ENCODE results near the gene NOS1AP.

NOS1AP gene

DNA sequence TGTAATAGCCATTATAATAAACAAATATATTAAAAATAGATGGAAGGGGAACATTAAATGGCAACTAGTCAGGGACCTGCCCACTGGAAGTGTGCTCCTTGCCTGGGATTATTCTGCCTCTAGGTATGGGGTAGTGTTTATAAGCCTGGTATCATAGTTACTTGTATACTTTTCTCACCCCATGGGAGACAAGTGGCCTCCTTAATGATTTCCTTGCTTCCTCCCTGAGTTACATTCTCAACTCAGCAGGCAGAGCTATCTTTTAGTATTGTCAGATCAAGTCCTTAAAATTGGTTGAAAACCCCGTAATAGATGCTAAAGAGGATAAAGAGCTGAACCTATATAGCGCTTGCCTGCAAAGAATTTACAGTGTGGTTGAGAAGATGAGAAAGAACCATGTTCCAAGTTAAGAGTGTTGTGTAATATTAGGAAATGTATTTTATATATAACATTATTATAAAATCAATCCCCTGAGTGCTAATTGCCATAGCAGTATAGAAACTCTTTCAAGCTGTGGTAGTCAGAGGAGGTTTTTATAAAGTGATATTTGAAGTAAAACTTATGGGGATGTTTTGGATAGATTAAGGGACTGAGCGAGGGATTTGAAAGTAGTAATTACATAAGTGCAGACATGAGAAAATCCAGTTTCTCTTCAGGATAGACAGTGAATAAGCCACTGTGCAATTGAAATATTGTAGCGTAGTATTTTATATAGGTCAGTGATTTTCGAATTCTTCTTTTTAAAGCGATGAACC is 200.7 kb downstream of the NOS1AP start:
- DNase-seq, result no peak

DNA sequence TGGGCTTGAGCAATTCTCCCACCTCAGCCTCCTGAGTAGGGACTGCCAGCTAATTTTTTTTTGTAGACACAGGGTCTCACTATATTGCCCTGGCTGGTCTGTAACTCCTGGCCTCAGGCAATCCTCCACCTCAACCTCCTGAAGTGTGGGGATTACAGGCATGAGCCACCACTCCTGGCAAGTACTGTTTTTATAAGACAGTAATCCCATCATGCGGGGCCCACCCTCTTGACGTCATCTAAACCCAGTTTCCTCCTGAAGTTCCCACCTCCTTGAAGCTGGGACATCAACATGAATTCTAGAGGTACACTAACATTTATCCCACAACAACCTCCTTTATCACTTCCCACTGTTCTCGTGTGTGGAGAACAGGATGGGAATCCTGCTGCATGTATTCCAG is 202.5 kb downstream of the NOS1AP start:
- DNase-seq, result no peak

DNA sequence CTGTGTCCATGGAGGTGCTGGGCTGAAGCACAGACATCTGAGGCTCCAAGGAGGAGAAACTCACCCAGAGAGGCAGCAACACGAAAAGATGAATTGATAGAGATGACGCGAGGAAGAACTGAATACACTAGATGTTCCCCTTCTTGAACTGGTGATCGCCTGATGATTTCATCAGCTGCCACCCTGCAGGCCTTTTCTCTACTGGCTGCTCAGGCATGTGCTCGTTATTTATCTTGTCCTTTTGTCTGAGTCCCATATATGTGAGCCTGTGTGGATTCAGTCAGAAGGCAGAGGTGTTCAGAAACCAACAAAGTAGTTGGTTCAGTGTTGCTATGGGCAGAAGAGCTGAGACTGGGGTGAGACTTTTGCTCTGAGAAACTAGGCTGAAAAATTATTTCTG is 202.9 kb downstream of the NOS1AP start:
- no peak for DNase-seq

DNA sequence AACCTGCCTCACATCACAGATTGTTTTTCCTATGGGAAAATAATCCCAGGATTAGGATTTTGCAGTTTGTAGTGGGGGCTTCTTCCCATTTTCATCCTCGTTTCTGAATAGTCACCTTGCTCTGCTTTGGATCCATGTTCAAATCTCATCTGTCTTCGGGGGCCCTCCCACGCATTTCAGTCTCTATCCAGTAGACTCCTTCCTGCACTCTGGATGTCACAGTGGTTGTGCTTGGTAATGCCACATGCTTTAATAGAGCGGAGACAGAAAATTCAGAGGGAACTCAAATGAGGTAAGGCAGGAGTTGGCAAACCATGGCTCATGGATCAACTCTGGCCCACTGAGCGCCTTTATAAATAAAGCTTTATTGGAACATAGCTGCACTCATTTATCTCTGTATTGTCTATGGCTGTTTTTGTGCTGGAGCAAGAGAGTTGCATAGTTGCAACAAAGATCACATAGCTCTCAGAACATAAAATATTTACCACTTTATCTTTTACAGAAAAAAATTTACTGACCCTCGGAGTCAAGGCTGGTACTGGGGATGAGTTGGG is 206.2 kb downstream of the NOS1AP start:
- no peak for DNase-seq

DNA sequence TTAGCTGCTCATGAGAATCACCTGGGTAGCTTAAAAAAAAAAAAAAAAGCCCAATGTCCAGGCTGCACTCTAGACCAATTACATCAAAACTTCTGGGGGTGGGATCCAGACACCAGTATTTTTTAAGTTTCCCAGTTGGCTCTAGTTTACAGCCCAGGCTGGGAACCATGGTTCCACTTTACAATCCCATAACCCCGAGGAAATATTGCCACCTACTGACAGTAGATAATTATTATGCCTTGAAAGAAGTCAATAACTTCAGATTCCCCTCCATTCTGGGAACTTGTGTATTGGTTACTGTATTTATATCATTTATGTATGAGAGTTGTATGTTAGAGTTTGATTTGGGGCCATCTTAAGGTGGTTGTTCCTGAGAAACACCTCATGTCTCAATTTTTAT is 207.0 kb downstream of the NOS1AP start:
- DNase-seq, result no peak

DNA sequence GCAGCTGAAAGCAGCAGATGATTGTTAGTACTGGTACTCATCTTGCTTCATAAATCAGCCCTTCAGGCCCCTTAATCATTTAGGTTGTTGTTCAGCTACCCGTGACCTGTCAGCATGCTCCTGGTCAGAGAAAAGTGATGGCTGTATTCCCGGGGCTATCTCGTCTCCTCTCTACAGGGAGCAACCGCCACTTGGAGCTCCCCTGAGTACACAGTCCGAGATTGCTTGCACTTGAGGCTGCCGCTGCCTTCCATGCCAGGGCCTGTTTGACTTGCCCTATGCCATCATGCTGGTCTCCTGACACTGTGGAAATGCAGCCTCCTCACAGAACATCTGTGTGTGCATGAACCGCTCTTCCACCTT is 209.6 kb downstream of the NOS1AP start:
- DNase-seq, result no peak

DNA sequence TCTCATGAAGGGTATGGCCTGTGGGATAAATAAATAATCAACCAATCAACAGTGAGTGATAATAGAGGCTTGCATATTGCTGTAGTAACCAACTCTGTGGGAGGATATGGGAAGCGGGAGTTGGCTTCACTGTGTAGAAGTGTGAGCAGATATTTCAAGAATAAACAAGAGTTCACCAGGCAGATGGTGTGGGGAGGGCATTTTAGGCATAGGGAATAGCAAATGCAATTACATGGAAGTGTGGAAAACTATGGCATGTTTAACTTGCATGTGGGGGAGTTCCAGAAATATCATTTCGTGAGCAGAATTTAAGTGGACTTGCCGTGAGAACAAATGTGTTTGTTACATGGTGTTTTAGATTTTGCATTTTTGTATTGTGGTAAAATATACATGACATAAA is 211.9 kb downstream of the NOS1AP start:
- DNase-seq, result no peak

DNA sequence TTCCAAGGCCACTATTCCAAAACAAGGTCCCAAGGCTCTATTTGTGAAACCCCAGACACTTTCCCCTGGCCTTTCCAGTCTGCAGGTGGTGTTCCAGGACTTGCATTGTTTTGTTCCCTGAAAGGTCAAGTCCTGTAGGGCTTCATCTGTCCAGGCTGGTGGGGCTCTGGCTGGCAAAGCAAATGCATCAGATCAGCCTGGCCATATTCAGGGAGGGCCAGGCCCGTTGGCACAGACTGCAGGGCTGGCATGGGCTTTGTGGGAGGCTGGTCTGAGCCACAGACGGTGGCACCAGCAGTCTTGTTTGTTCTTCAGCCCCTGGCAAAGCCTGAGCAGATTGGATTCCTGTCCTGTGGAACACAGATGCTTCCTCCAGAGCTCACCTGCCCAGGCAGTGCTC is 214.2 kb downstream of the NOS1AP start:
- no peak for DNase-seq

DNA sequence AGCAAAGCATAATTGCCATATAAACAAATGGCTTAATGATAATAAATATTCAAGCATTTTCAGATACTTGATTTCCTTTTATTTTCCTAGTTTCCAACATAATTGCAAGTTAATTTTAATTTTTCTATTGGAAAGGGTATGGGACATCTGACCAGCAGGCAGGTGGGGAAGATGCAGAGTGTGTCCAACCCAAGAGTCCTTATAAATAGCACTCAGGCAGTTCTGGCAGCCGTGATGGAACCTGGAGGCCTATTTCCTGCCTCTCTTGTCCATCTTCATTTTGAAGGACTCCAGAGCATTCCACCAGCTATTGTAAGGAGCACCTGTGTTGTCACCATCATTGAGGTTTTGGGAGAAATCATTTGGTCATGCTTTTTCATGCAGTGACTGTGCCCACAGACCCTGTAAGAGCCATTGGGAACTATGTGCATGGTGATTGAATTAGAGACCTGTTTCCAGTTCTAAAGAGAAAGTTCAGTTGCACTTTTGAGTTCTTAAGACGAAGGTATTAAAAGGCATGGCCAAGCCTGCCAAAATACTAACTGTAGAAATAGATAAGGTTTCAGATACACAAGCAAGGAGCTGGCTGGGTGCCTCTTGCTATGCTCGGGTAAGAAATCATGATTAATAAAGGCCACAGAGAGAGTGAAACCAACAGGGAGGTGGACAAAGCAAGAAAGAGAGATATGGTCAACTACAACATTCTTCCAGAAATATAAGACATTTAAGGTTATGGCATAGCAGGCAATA is 214.9 kb downstream of the NOS1AP start:
- DNase-seq, result no peak

DNA sequence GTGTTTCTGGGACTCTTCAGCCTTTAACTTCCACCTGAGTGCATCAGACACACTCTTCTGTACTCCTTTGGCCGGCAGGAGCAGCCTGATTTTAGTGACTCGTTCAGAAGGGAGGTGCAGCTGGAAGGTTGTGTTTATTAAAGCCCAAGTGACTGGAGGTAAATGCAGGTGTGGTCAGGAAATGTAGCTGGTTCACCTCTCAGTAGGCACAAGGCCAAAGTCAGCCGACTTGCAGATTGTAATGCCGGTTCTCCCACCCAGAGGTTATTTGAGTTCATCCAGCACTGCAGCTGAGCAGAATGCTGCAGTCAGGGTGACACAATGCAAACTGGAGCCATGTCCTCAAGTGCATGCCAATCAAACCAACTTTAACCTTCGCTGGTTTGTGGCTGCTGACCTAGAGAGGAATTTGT is 215.7 kb downstream of the NOS1AP start:
- DNase-seq, result no peak

DNA sequence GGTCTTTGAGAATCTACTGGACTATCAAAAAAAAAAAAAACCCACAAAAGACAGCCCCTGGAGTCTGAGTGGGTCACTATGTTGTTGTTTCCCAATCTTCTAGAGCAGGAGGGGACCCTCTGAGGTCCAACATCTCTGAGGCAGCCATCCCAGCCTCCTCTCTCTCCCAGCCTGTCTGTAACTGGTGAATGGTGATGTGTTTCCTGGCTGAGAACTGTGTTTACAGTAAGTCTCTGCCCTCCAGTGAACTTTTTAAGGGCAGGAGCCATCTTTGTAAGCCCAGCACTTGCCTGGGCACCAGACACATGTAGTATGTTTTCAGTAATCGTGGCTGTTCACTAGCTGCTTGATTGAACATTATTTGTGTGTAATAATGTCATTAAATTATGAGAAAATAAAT is 221.5 kb downstream of the NOS1AP start:
- no peak for DNase-seq

DNA sequence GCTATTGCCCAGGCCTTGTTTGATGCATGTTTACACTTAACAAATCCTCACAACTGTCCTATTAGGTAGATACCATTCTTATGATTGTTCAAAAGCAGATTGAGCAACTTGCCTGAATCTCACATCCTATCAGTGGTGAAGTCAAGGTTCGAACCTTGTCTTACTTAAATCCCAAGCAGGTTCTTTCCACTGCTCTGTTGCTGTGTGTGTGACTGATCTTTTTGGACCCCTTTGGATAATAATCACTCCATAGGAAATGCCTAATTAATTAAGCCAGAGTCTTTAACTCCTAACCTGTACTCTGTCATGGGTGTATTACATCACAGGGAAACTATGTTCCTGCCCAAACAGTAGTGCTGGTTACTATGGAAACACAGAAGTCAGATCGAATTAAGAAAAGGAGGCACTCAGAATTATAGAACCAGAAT is 222.9 kb downstream of the NOS1AP start:
- DNase-seq, result no peak

DNA sequence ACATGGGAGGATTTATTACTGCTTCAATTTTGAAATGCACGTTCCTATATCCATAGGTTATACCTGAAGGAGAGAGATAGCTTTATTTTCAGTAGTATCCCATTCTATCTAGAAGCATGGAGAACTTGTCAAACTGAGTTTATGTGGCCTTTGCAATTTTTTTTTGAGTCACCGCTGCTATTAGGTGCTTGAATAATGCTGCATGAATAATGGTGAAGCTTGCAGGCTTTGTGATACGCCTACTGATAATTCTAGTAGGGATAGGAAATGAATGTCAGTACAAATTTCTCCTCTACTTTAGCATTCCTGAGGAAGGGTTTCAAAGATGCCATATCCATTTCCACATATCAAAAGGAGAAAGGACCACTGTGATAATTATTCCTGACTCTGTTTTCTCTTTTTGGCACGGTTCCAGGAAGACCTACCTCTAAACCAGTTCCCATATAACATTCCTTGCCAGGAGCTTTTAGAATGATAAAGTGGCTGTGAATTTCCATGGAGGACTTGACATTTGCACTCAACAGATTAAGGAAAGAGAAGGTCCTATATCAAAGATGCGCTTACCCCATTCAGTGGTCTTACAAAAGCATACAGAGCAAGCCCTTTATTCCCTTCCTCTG is 223.7 kb downstream of the NOS1AP start:
- no peak for DNase-seq

DNA sequence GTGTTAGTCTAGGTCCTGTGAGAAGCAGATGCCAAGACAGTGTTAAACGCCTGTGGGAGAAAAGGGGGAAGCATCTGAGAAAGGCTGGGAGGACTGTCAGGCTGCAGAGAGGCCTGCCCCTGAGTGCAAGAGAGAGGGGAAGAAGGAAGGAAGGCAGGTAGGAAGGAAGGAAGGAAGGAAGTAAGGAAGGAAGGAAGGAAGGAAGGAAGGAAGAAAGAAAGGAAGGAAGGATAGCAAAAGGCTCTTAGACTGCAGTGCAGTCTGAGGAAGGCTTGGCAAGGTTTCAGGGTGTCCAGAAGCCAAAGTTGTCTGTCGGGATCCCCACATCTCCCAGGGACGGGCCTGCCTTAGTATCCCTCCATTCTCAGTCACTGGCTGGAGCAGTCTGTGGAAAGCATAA is 224.5 kb downstream of the NOS1AP start:
- DNase-seq, result no peak

DNA sequence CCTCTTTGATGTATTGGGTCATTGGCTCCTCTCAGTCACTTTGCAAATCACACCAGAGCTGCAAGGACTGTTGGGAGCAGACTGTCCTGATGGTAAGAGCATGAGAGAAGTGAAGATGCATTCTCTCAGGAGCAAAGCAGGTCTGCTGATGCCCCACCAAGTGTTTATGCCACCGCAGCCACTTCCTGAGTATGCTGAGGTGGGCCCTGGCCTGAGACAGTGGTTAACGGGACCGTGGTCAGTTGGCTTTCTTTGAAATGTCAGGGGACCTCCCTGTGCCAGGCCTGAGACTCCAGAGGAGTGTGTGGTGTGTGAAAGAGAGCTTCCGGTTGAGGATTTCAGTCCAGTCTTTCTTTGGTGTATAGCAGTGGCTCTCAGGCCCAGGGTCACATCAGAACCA is 227.7 kb downstream of the NOS1AP start:
- DNase-seq, result no peak

DNA sequence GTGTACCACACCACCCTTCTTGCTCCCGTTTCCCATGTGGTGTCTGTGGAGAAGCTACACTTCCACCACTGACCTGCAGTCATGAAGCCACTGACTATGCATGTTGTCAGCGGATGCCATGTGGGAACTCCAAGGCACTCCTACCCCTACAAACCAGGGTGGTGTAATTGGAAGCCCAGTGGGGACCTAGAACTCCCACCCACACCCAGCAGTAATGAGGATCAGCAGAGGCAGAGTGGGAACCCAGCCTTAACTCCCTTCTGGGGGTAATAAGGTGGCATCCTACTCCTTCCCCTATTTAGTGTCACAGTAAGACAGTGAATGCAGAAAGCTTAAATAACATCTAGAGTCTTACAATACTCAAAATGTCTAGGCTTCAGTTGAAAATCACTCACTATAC is 228.8 kb downstream of the NOS1AP start:
- no peak for DNase-seq

DNA sequence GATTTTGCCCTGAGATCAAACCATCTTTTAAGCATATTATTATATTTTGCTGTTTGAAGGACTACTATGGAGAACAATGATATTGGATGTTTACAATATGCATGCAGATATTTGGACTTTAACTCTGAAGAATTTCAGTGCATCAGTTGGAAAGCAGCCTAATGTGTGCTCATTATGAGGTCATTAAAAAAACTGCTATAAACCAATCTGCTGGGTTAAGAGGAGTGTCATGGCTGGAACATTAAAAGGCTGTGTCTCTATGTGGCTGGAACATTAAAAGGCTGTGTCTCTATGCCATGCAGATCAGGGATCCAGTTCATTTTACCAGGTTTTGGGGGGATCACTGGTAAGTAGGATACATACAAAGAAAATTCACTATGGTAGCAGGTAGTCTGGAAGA is 229.5 kb downstream of the NOS1AP start:
- no peak for DNase-seq

DNA sequence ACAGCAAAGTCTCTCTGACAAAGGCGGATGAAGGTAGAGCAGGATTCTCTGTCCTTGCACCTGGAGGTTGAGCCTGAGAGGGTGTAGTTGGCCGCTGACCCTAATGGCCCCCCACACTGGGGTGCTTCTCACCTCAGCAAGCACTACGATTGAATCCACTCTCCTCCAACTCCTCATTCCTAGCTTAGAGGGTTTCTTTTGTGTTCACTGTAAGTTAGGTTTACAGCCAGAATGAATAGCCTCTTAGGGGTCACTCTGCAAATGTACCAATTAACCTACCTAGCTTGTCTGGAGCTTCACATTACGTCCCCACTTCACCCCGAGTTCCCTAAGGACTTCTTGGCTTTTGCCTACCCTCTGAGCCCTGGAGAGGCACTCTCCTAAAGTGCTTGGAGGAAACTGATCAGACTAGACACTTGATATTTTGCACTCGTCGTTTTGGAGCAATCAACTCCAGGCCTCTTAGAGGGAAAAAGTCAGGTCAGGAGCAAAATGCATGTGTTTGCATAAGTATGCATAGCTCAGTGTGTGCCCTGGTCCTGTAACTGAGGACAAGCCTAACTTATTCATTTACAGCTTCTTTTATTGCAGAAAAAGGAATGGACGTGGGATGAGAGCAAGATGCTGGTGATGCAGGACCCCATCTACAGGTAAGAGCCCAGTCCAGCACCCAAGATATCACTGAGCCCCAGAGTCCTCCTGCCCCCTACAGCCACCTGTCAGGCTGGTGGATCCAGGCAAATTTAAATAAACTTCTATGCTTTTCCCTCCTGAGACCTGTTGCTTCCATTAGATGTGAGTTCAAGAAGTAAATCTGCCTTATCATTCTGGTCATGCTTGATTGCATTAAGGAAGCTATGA is 230.8 kb downstream of the NOS1AP start:
- DNase-seq, result no peak

DNA sequence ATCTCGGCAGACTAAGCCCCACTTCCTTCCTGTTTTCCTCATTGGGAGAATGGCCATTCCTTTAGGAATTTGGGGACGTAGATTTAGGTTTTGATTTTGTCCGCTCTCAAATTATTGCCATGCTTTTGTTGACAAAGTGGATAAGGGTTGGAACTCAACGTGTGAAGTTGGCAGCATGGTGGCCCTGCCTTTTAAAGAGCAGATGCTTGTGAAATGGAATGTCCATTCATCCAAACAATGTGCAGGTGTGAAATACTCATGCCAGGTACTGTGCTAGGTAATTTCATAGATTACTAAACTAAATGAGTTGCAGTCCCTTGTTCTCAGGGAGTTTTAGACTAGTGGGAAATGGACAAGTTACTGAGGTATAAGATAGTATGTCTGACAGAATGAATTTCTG is 232.2 kb downstream of the NOS1AP start:
- no peak for DNase-seq

DNA sequence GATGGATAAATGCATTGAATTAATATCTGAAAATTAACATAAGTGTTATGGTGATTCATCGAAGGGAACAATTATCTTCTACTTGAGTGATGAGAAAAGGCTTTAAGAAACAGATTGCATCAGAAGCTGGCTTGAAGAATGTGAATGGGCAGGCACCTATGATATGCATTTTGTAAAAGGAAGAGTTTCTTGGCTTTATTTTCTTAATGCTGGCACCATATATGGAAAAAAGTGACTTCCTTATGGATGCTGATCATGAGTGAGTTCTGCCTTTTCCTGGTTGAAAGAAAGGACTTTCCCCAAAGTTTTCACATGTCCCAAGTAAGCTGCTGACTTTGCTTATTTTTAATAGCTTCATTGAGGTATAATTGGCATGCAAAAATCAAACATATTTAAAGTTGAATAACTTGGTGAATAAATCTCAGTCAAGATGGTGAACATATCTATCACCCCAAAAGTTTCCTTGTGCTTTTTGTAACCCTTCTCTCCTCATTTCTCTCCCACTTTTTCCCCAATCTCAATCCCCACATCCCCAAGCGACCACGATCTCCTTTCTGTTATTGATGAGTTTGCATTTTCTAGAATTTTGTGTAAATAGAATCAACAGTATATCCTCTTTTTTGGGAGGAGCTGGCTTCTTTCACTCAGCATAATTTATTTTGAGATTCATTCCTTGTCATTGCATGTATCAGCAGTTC is 233.0 kb downstream of the NOS1AP start:
- DNase-seq, result no peak

DNA sequence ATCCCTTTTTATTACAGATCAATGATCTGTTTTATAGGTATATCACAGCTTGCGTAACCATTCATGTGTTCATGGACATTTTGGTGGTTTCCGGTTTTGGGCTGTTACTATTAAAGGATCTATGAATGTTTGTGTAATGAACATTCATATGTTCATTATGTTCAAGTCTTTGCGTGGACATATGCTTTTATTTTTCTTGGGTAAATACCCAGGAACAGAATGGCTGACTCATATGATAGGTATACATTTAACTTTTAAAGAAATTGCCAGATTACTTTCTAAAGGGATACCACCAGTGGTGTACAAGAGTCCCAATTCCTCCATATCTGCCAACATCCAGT is 233.5 kb downstream of the NOS1AP start:
- no peak for DNase-seq

DNA sequence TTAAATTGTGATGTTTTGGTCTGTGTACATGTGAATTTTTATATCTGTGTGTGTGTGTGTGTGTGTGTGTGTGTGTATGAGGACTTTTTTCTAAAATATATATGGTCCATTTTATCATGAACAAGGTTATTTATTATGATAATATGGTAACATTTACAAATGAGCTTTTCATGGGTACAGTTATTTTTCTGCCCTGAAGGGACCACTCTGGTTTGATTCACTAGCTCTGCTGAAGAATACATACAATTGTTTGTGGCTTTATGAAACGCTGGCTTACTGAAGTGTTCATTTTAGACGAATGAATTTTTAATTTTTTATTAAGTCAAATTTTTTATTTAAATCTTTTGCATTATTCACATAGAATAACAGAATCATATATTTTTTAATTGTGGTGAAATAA is 235.2 kb downstream of the NOS1AP start:
- no peak for DNase-seq

DNA sequence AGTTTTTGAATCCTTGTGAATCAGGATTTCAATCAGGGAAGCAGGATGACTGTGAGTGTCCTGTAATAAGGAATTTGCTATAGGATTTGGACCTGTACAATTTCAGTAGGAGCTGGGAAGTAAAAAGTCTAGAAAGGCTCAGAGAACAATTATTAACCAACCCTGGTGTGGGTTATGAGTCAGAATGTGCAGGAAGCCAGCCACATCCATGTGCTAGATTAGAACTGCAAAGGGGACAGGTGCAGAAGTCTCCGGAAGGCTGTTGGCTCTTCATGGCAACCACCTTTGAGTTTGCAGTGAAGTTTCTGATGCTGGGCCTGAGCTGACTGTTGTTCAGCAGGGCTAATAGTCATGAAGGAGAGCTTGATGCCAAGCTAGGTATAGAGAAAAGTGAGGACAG is 236.5 kb downstream of the NOS1AP start:
- no peak for DNase-seq
